Heart right ventricle (tissue), 16 donors: Measurements from ENCODE around the gene OR13G1. TPM values are rescaled to one million over a fixed set of nuclear protein-coding genes. Genes with fewer than 3 reads are reported as not detected.

ENCODE experiments used
- ATAC-seq, 8 donors: fragments of 200-7000 bp; cut with Tn5 transposase; one replicate each; pipeline ENCODE4 v1.9.1; 2020; ENCODE audit warnings: mild to moderate bottlenecking in 8 of 8, moderate library complexity in 8 of 8, moderate number of reproducible peaks in 1 of 8
- DNase-seq, 2 donors: peaks; one replicate each; pipeline ENCODE4 v3.0.0-alpha.2; 2020
- H3K27ac ChIP-seq, 10 donors: fragments of 200-600 bp; sonication (generic) in 2 of 10; one replicate each; pipeline versions ENCODE4 v1.5.0 to v1.8.0; 2020 to 2022; ENCODE audit warnings: mild to moderate bottlenecking in 3 of 10
- H3K27me3 ChIP-seq, 7 donors: fragments of 200-600 bp; one replicate each; pipeline ENCODE4 v1.8.0; 2021 to 2022; ENCODE audit warnings: mild to moderate bottlenecking in 2 of 7
- H3K36me3 ChIP-seq, 9 donors: fragments of 200-600 bp; sonication (generic) in 1 of 9; one replicate each; pipeline versions ENCODE4 v1.5.0 to v1.8.0; 2020 to 2022; ENCODE audit warnings: mild to moderate bottlenecking in 2 of 9
- H3K4me1 ChIP-seq, 9 donors: fragments of 200-600 bp; sonication (generic) in 1 of 9; one replicate each; pipeline versions ENCODE4 v1.5.0 to v1.8.0; 2020 to 2022; ENCODE audit warnings: mild to moderate bottlenecking in 4 of 9
- H3K4me3 ChIP-seq, 10 donors: fragments of 200-600 bp; sonication (generic) in 2 of 10; one replicate each; pipeline versions ENCODE4 v1.5.0 to v1.8.0; 2020 to 2022; ENCODE audit warnings: mild to moderate bottlenecking in 7 of 10, moderate library complexity in 2 of 10
- H3K9me3 ChIP-seq, 11 donors: fragments of 200-600 bp in 10 of 11; sonication (generic) in 2 of 11; one replicate each; pipeline versions ENCODE4 v1.5.0 to v1.8.0; 2013 to 2022; ENCODE audit warnings: mild to moderate bottlenecking in 2 of 11, control low read depth in 1 of 11, moderate library complexity in 1 of 11
- WGBS, 2 donors: extraction: QIAGEN DNeasy Blood & Tissue Kit; methylation state at CpG; one replicate each; pipeline ENCODE4 v1.1.7; 2013; ENCODE audit warnings: inconsistent platforms in 1 of 2; 5-methylcytosine and 5-hydroxymethylcytosine counted together
- intact Hi-C, 10 donors: fragments of 100-400 bp; cut with DNase I; formaldehyde crosslinking; loops; one replicate each; pipeline versions ENCODE4 v1.11.1 to v1.14.2; 2022
- polyA plus RNA-seq, 2 donors: library from polyadenylated mRNA; stranded (reverse); fragments of 200-250 nt; gene quantifications; one replicate each; pipeline ENCODE4 v1.2.3, GENCODE V29; 2013
- total RNA-seq, 10 donors: library from RNA; stranded (reverse); fragmentation: NEBNext Ultra II Directional in 3 of 10; extraction: Animal tissue kit (Norgen Biotek cat#: 25700) in 3 of 10; gene quantifications; one replicate each; pipeline versions ENCODE4 v1.2.1 to v1.2.4, GENCODE V29; 2021 to 2023
- TF ChIP-seq, protein P1 (sequence below), 9 donors: fragments of 200-600 bp; sonication (generic) in 2 of 9; IDR thresholded peaks; one replicate each; pipeline versions ENCODE4 v1.5.0 to v1.8.0; 2021 to 2022; ENCODE audit warnings: antibody characterized with exemption in 9 of 9, mild to moderate bottlenecking in 5 of 9, moderate library complexity in 1 of 9
- donor health status: Arrhythmogenic right ventricular cardiomyopathy.
- donor health status: ischemic (EF 13 %, LVEDD 7.1; RV severe dilation, severe dysfunction).
- donor health status: healthy with polysubstance abuse.
- donor health status: DM: no; HTN: yes; CAD: no.
- donor health status: DM: no; HTN: no; CAD: no.
- donor health status: ischemic (EF 25% LVEDD 6.9; RV normal size, moderate dysfunction).
- donor health status: ischemic (EF 25% LVEDD 5.7; RV mildly dilated, moderate dysfunction).
- donor health status: healthy.
- donor health status: DM: yes; HTN: yes; CAD: no.
- donor health status: Ischemic cardiomyopathy.
- donor health status: ischemic (EF 35%, LVEDD 5.7; RV mildly dilated, moderate dysfunction).
- donor health status: nonischemic (EF 11% LVEDD 7.7; RV severe dilation, severe dysfunction).
- donor health status: DM: yes; HTN: yes; CAD: no.
- donor health status: PGD.
- donor health status: ischemic (EF 29% LVEDD 5.4; RV normal size, mild dysfunction).
- donor health status: nonischemic (EF 23%, LVEDD 6.1; RV moderate dilation, normal function).

OR13G1 gene
- total and polyA plus RNA-seq, 12 donors = not detected

DNA sequence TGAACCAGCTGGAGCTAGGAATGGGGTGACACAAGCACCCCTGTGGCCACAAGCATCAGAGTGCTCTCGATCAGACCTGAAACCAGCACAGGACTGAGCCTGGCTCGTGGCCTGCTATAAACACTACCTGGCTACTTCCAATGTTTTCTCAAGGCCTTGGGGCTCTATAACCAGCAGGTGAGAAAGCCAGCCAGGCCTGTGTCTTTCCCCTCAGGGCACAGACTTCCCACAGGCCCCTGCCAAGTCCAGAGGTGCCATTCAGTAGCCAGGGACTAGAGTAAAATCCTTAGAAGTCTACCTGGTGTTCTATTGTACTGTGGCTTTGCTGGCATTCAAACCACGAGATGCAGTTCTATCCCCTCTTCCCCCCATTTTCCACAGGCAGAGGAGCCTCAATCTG is 51.6 kb downstream of the OR13G1 start:
- Histone ChIP-seq H3K9me3 (peaks cover 0 to 34% (median 0%) of the 10 kb centered on the region in 11 donors), H3K4me3 (no peak overlapping the region), H3K27ac (no peak overlapping the region), H3K27me3 (no peaks in the 10 kb centered on the region), H3K36me3 (no peaks in the 10 kb centered on the region), H3K4me1 (no peaks in the 10 kb centered on the region)
- DNase-seq (no peak), ATAC-seq (no peak)
- TF ChIP-seq, protein P1, sequence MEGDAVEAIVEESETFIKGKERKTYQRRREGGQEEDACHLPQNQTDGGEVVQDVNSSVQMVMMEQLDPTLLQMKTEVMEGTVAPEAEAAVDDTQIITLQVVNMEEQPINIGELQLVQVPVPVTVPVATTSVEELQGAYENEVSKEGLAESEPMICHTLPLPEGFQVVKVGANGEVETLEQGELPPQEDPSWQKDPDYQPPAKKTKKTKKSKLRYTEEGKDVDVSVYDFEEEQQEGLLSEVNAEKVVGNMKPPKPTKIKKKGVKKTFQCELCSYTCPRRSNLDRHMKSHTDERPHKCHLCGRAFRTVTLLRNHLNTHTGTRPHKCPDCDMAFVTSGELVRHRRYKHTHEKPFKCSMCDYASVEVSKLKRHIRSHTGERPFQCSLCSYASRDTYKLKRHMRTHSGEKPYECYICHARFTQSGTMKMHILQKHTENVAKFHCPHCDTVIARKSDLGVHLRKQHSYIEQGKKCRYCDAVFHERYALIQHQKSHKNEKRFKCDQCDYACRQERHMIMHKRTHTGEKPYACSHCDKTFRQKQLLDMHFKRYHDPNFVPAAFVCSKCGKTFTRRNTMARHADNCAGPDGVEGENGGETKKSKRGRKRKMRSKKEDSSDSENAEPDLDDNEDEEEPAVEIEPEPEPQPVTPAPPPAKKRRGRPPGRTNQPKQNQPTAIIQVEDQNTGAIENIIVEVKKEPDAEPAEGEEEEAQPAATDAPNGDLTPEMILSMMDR (IDR thresholded peaks at IDR 0.05) = no peak
- WGBS, 2 donors = 49 to 52% methylated on average over 3 of the region's 3 CpGs
- intact Hi-C loops = no loop called here

Other genes starting within 250 kb of the OR13G1 start
- gene OR2B11, start 221.6 kb downstream of the OR13G1 start, total RNA-seq = not detected
- gene OR2B11, start 221.6 kb downstream of the OR13G1 start, polyA plus RNA-seq = not detected
- gene OR2C3, start 143.3 kb downstream of the OR13G1 start, total RNA-seq = under 1 TPM in 1 of 10 donors, not detected in 9; 0.02 TPM
- under 1 TPM in 1 of 2 donors, not detected in 1; under 0.01 TPM for gene OR2C3, start 143.3 kb downstream of the OR13G1 start, polyA plus RNA-seq
- gene GCSAML, start 130.6 kb downstream of the OR13G1 start, total RNA-seq = under 1 TPM in 3 of 10 donors, not detected in 7; 0.05 to 0.44 (median 0.22) TPM
- under 1 TPM in 1 of 2 donors, not detected in 1; under 0.01 TPM for gene GCSAML, start 130.6 kb downstream of the OR13G1 start, polyA plus RNA-seq
- not detected for gene OR2G2, start 91.4 kb downstream of the OR13G1 start, total RNA-seq
- not detected for gene OR2G2, start 91.4 kb downstream of the OR13G1 start, polyA plus RNA-seq
- gene OR2G3, start 74.2 kb downstream of the OR13G1 start, total RNA-seq = not detected
- not detected for gene OR2G3, start 74.2 kb downstream of the OR13G1 start, polyA plus RNA-seq
- not detected for gene OR6F1, start 36.9 kb upstream of the OR13G1 start, total RNA-seq
- gene OR6F1, start 36.9 kb upstream of the OR13G1 start, polyA plus RNA-seq = not detected
- not detected for gene OR14K1, start 58.9 kb upstream of the OR13G1 start, total RNA-seq
- not detected for gene OR14K1, start 58.9 kb upstream of the OR13G1 start, polyA plus RNA-seq
- not detected for gene OR14A2, start 68.4 kb upstream of the OR13G1 start, total RNA-seq
- gene OR14A2, start 68.4 kb upstream of the OR13G1 start, polyA plus RNA-seq = not detected
- gene OR1C1, start 80.8 kb upstream of the OR13G1 start, total RNA-seq = not detected
- gene OR1C1, start 80.8 kb upstream of the OR13G1 start, polyA plus RNA-seq = not detected
- not detected for gene OR14A16, start 144.4 kb upstream of the OR13G1 start, total RNA-seq
- gene OR14A16, start 144.4 kb upstream of the OR13G1 start, polyA plus RNA-seq = not detected
- gene OR11L1, start 162.2 kb upstream of the OR13G1 start, total RNA-seq = not detected
- not detected for gene OR11L1, start 162.2 kb upstream of the OR13G1 start, polyA plus RNA-seq
- gene TRIM58, start 177.4 kb upstream of the OR13G1 start, total RNA-seq = under 1 TPM in 9 of 10 donors, not detected in 1; 0.09 to 0.85 (median 0.33) TPM
- under 1 TPM in 1 of 2 donors, not detected in 1; 0.06 TPM for gene TRIM58, start 177.4 kb upstream of the OR13G1 start, polyA plus RNA-seq
- under 1 TPM in 1 of 10 donors, not detected in 9; 0.26 TPM for gene OR2W3, start 215.8 kb upstream of the OR13G1 start, total RNA-seq
- under 1 TPM in 1 of 2 donors, not detected in 1; 0.06 TPM for gene OR2W3, start 215.8 kb upstream of the OR13G1 start, polyA plus RNA-seq
- gene OR2T8, start 240.5 kb upstream of the OR13G1 start, total RNA-seq = not detected
- gene OR2T8, start 240.5 kb upstream of the OR13G1 start, polyA plus RNA-seq = not detected
- not detected for gene OR2AJ1, start 245.2 kb upstream of the OR13G1 start, total RNA-seq
- gene OR2AJ1, start 245.2 kb upstream of the OR13G1 start, polyA plus RNA-seq = not detected